Neural progenitor cell (in vitro differentiated cells): ENCODE measurements around the gene ZNF79. TPM values are rescaled to one million over a fixed set of nuclear protein-coding genes. Genes with fewer than 3 reads are reported as not detected.

Source experiments
- DNase-seq: peaks from one replicate; pipeline ENCODE4 v3.0.0-alpha.2; 2016; ENCODE audit warnings: low spot score
- H2AFZ ChIP-seq: fragments of 200-600 bp; sonication (generic); replicated peaks from 2 replicates; pipeline ENCODE4 v1.6.1; 2016; ENCODE audit warnings: antibody characterized with exemption
- H3F3A ChIP-seq: fragments of 200-600 bp; sonication (generic); 2 replicates; pipeline ENCODE4 v1.6.1; 2016; ENCODE audit warnings: antibody characterized with exemption, low read depth
- H3K27ac ChIP-seq: fragments of 200-600 bp; sonication (generic); 2 replicates; pipeline ENCODE4 v1.5.1; 2016; ENCODE audit warnings: mild to moderate bottlenecking
- H3K27me3 ChIP-seq: fragments of 200-600 bp; sonication (generic); 2 replicates; pipeline ENCODE4 v1.6.1; 2016; ENCODE audit warnings: mild to moderate bottlenecking, moderate library complexity
- H3K36me3 ChIP-seq: fragments of 200-600 bp; sonication (generic); 2 replicates; pipeline ENCODE4 v1.5.1; 2016
- H3K4me1 ChIP-seq: fragments of 200-600 bp; sonication (generic); 2 replicates; pipeline ENCODE4 v1.6.1; 2016; ENCODE audit warnings: mixed run types
- H3K4me2 ChIP-seq: fragments of 200-600 bp; sonication (generic); 2 replicates; pipeline ENCODE4 v1.6.1; 2016
- H3K4me3 ChIP-seq: fragments of 200-600 bp; sonication (generic); 2 replicates; pipeline ENCODE4 v1.5.1; 2016
- H3K79me2 ChIP-seq: fragments of 200-600 bp; sonication (generic); 2 replicates; pipeline ENCODE4 v1.6.1; 2016; ENCODE audit warnings: low read depth
- H3K9ac ChIP-seq: fragments of 200-600 bp; sonication (generic); 2 replicates; pipeline ENCODE4 v1.6.1; 2016
- H3K9me3 ChIP-seq: fragments of 200-600 bp; sonication (generic); 2 replicates; pipeline ENCODE4 v1.5.1; 2016; ENCODE audit warnings: low read depth
- H4K20me1 ChIP-seq: fragments of 200-600 bp; sonication (generic); 2 replicates; pipeline ENCODE4 v1.6.1; 2016; ENCODE audit warnings: low read depth
- H3K27ac Mint-ChIP-seq: 3 replicates; pipeline ENCODE4 v1.8.0; 2021; ENCODE audit warnings: mixed read lengths
- H3K27me3 Mint-ChIP-seq: 2 replicates; pipeline ENCODE4 v1.8.0; 2022; ENCODE audit warnings: low read depth, mild to moderate bottlenecking, inconsistent platforms, moderate library complexity, mixed read lengths; ENCODE audit not compliant: insufficient read depth
- H3K36me3 Mint-ChIP-seq: 3 replicates; pipeline ENCODE4 v1.8.0; 2021; ENCODE audit warnings: mixed read lengths
- H3K4me1 Mint-ChIP-seq: 3 replicates; pipeline ENCODE4 v1.8.0; 2021; ENCODE audit warnings: mixed read lengths
- H3K4me3 Mint-ChIP-seq: 3 replicates; pipeline ENCODE4 v1.8.0; 2021; ENCODE audit warnings: mild to moderate bottlenecking, moderate library complexity, mixed read lengths
- H3K9me3 Mint-ChIP-seq: 3 replicates; pipeline ENCODE4 v1.8.0; 2020; ENCODE audit warnings: mixed read lengths
- CTCF ChIP-seq: fragments of 200-600 bp; sonication (generic); IDR thresholded peaks from 2 replicates; pipeline ENCODE4 v1.5.1; 2017; ENCODE audit warnings: antibody characterized with exemption, mild to moderate bottlenecking
- EZH2 ChIP-seq: fragments of 200-600 bp; sonication (generic); IDR thresholded peaks from 2 replicates; pipeline ENCODE4 v1.6.1; 2017; ENCODE audit warnings: antibody characterized with exemption, mild to moderate bottlenecking, moderate library complexity
- EZH2phosphoT487 ChIP-seq: fragments of 200-600 bp; sonication (generic); IDR thresholded peaks from 2 replicates; pipeline ENCODE4 v1.6.1; 2017; ENCODE audit warnings: antibody characterized with exemption
- total RNA-seq: library from RNA; depleted of rRNA; stranded (reverse); fragments of >200 nt; gene quantifications from 2 replicates; pipeline ENCODE4 v1.2.3, GENCODE V29; 2015; ENCODE audit warnings: low replicate concordance

The ZNF79 gene
- total RNA-seq, 1 donor from 2014 or later, result 6.7 TPM

GRCh38 chr9:127399736-127400269 lies 24.4 kb upstream of the ZNF79 start:
- Histone ChIP-seq H3K9ac (no peak overlapping the region), H3K4me3 (no peak overlapping the region), H3K79me2 (peaks cover 17% of the 10 kb centered on the region), H3K4me2 (no peak overlapping the region), H3K27me3 (peaks cover 14% of the 10 kb centered on the region), H3K27ac (no peak overlapping the region), H2AFZ (no peak overlapping the region), H3K9me3 (no peaks in the 10 kb centered on the region), H3K36me3 (no peaks in the 10 kb centered on the region), H4K20me1 (peaks cover 28% of the 10 kb centered on the region), H3F3A (peaks cover 6% of the 10 kb centered on the region), H3K4me1 (peaks cover 7% of the 10 kb centered on the region)
- H3K4me1 Mint-ChIP-seq, result peaks cover 10% of the 10 kb centered on the region
- H3K27ac Mint-ChIP-seq, result no peak overlapping the region
- DNase-seq, result no peak
- H3K27me3 Mint-ChIP-seq, result no peaks in the 10 kb centered on the region
- H3K4me3 Mint-ChIP-seq, result peak overlapping the region; percentile 63
- no peaks in the 10 kb centered on the region for H3K36me3 Mint-ChIP-seq
- TF ChIP-seq EZH2phosphoT487 (no peak), CTCF (no peak), EZH2 (no peak)
- H3K9me3 Mint-ChIP-seq, result no peaks in the 10 kb centered on the region

GRCh38 chr9:127402401-127403090 lies 21.6 kb upstream of the ZNF79 start:
- Mint-ChIP-seq H3K27ac (no peak overlapping the region), H3K36me3 (no peaks in the 10 kb centered on the region), H3K4me1 (peaks cover 20% of the 10 kb centered on the region), H3K9me3 (no peaks in the 10 kb centered on the region), H3K27me3 (no peaks in the 10 kb centered on the region), H3K4me3 (no peak overlapping the region)
- H3K9ac ChIP-seq, result no peak overlapping the region
- peaks cover 25% of the 10 kb centered on the region for H4K20me1 ChIP-seq
- DNase-seq, result no peak
- peaks cover under 1% of the 10 kb centered on the region for H3F3A ChIP-seq
- no peaks in the 10 kb centered on the region for H3K27me3 ChIP-seq
- H3K36me3 ChIP-seq, result no peaks in the 10 kb centered on the region
- peaks cover 4% of the 10 kb centered on the region for H3K4me1 ChIP-seq
- H2AFZ ChIP-seq, result no peak overlapping the region
- no peak overlapping the region for H3K4me2 ChIP-seq
- no peak overlapping the region for H3K27ac ChIP-seq
- H3K4me3 ChIP-seq, result no peak overlapping the region
- no peaks in the 10 kb centered on the region for H3K9me3 ChIP-seq
- H3K79me2 ChIP-seq, result peaks cover 15% of the 10 kb centered on the region
- TF ChIP-seq EZH2 (no peak), CTCF (no peak), EZH2phosphoT487 (no peak)

GRCh38 chr9:127403507-127404192 lies 20.5 kb upstream of the ZNF79 start:
- H3K4me3 ChIP-seq, result no peak overlapping the region
- no peaks in the 10 kb centered on the region for H3K9me3 Mint-ChIP-seq
- H3K36me3 Mint-ChIP-seq, result no peaks in the 10 kb centered on the region
- no peak for DNase-seq
- H3K4me3 Mint-ChIP-seq, result no peak overlapping the region
- peaks cover 14% of the 10 kb centered on the region for H4K20me1 ChIP-seq
- TF ChIP-seq EZH2phosphoT487, result no peak
- TF ChIP-seq EZH2, result no peak
- TF ChIP-seq CTCF, result no peak
- no peaks in the 10 kb centered on the region for H3F3A ChIP-seq
- H2AFZ ChIP-seq, result no peak overlapping the region
- H3K4me1 Mint-ChIP-seq, result peaks cover 19% of the 10 kb centered on the region
- no peak overlapping the region for H3K4me2 ChIP-seq
- H3K79me2 ChIP-seq, result peaks cover 4% of the 10 kb centered on the region
- H3K9ac ChIP-seq, result no peak overlapping the region
- H3K9me3 ChIP-seq, result no peaks in the 10 kb centered on the region
- no peaks in the 10 kb centered on the region for H3K27me3 ChIP-seq
- no peak overlapping the region for H3K27ac Mint-ChIP-seq
- no peaks in the 10 kb centered on the region for H3K36me3 ChIP-seq
- no peak overlapping the region for H3K27ac ChIP-seq
- no peaks in the 10 kb centered on the region for H3K4me1 ChIP-seq
- no peaks in the 10 kb centered on the region for H3K27me3 Mint-ChIP-seq
